PC-3 (cell line): ENCODE results near the gene DNAJB2. TPM values are rescaled to one million over a fixed set of nuclear protein-coding genes. Genes with fewer than 3 reads are reported as not detected.

ENCODE experiments used
- ATAC-seq: fragments of 200-7000 bp; cut with Tn5 transposase; 2 replicates; pipeline ENCODE4 v1.9.1; 2020; ENCODE audit warnings: mild to moderate bottlenecking, moderate library complexity
- BruUV-seq: library from RNA; stranded (reverse); fragments of 400-500 nt; replicated peaks from 2 replicates; lab custom pipeline; 2021; lab: Mats Ljungman, UMichigan
- CTCF ChIA-PET: fragments of 300-600 bp; sonication (Branson Sonifier 250); formaldehyde crosslinking; loops from one replicate; lab custom pipeline; 2022; ENCODE audit warnings: antibody characterized with exemption; lab: Charles Lee
- POLR2A ChIA-PET: fragments of 300-600 bp; sonication (Branson Sonifier 250); formaldehyde crosslinking; loops from one replicate; lab custom pipeline; 2022; ENCODE audit warnings: antibody characterized with exemption; ENCODE audit not compliant: unreplicated experiment; lab: Charles Lee
- DNase-seq: peaks from one replicate; pipeline ENCODE4 v3.0.0-alpha.2; 2015
- H2AFZ ChIP-seq: fragments of 300-600 bp; sonication (generic); 2 replicates; pipeline ENCODE4 v1.6.0; 2016; ENCODE audit warnings: antibody characterized with exemption, low read length
- H3F3A ChIP-seq: fragments of 300-600 bp; sonication (generic); one replicate; pipeline ENCODE4 v1.6.0; 2017; ENCODE audit warnings: antibody characterized with exemption, low read length, control low read depth, mild to moderate bottlenecking; ENCODE audit not compliant: unreplicated experiment
- H3K27ac ChIP-seq: fragments of 300-600 bp; sonication (generic); 2 replicates; pipeline ENCODE4 v1.5.1; 2016; ENCODE audit warnings: mild to moderate bottlenecking, low read length
- H3K27me3 ChIP-seq: fragments of 300-600 bp; sonication (generic); 2 replicates; pipeline ENCODE4 v1.6.1; 2016; ENCODE audit warnings: low read length, mixed read lengths
- H3K36me3 ChIP-seq: fragments of 300-600 bp; sonication (generic); 2 replicates; pipeline ENCODE4 v1.6.1; 2016; ENCODE audit warnings: low read depth, mixed run types, low read length, mixed read lengths
- H3K4me1 ChIP-seq: fragments of 300-600 bp; sonication (generic); 2 replicates; pipeline ENCODE4 v1.5.1; 2016; ENCODE audit warnings: low read length; ENCODE audit not compliant: insufficient read depth
- H3K4me2 ChIP-seq: fragments of 300-600 bp; sonication (generic); 2 replicates; pipeline ENCODE4 v1.6.0; 2016; ENCODE audit warnings: low read length
- H3K4me3 ChIP-seq: fragments of 300-600 bp; sonication (generic); 2 replicates; pipeline ENCODE4 v1.5.1; 2016; ENCODE audit warnings: mild to moderate bottlenecking, low read length, mixed read lengths
- H3K79me2 ChIP-seq: fragments of 300-600 bp; sonication (generic); 2 replicates; pipeline ENCODE4 v1.6.1; 2017; ENCODE audit warnings: low read length, mixed read lengths
- H3K9ac ChIP-seq: fragments of 300-600 bp; sonication (generic); 2 replicates; pipeline ENCODE4 v1.6.0; 2016; ENCODE audit warnings: mild to moderate bottlenecking, low read length
- H3K9me2 ChIP-seq: fragments of 300-600 bp; sonication (generic); replicated peaks from 2 replicates; pipeline ENCODE4 v1.6.1; 2016; ENCODE audit warnings: mixed run types, low read length, mixed read lengths
- H3K9me3 ChIP-seq: fragments of 300-600 bp; sonication (generic); 2 replicates; pipeline ENCODE4 v1.6.1; 2016; ENCODE audit warnings: low read length, mixed read lengths
- H4K20me1 ChIP-seq: fragments of 300-600 bp; sonication (generic); 2 replicates; pipeline ENCODE4 v1.6.1; 2016; ENCODE audit warnings: low read length, mixed read lengths
- CTCF ChIP-seq: fragments of 300-600 bp; sonication (generic); conservative IDR thresholded peaks from 2 replicates; pipeline ENCODE4 v1.5.1; 2017; ENCODE audit warnings: antibody characterized with exemption, low read depth, mild to moderate bottlenecking, low read length
- EZH2 ChIP-seq: fragments of 300-600 bp; sonication (generic); IDR thresholded peaks from one replicate; pipeline ENCODE4 v1.6.1; 2017; ENCODE audit warnings: antibody characterized with exemption, mild to moderate bottlenecking, low read length; ENCODE audit not compliant: unreplicated experiment
- EZH2phosphoT487 ChIP-seq: fragments of 300-600 bp; sonication (generic); IDR thresholded peaks from 2 replicates; pipeline ENCODE4 v1.6.1; 2018; ENCODE audit warnings: mild to moderate bottlenecking, antibody characterized with exemption, low read length, borderline replicate concordance
- intact Hi-C: fragments of 100-400 bp; cut with micrococcal nuclease; formaldehyde crosslinking; loops from 2 replicates; pipeline ENCODE4 v1.9.0; 2023
- total RNA-seq: library from RNA; depleted of rRNA; stranded (reverse); fragments of >200 nt; gene quantifications from 2 replicates; pipeline ENCODE4 v1.2.3, GENCODE V29; 2014

DNAJB2 gene
- total RNA-seq, 1 experiment from 2014 or later, result 62.3 TPM

- H3K27me3 ChIP-seq, result peaks cover 46% of the 10 kb centered on the region
- ChIA-PET CTCF (no interaction called here), POLR2A (no interaction called here)
- no peaks in the 10 kb centered on the region for H3K9me2 ChIP-seq
- ATAC-seq (no peak), DNase-seq (no peak)
- peaks cover 13% of the 10 kb centered on the region for H3K4me1 ChIP-seq
- H3K4me2 ChIP-seq, result no peak overlapping the region
- no peak overlapping the region for H3K9ac ChIP-seq
- no peak overlapping the region for H2AFZ ChIP-seq
- no peaks in the 10 kb centered on the region for H3K36me3 ChIP-seq
- H3F3A ChIP-seq, result no peaks in the 10 kb centered on the region
- H3K9me3 ChIP-seq, result no peaks in the 10 kb centered on the region
- H3K4me3 ChIP-seq, result no peak overlapping the region
- no peaks in the 10 kb centered on the region for H4K20me1 ChIP-seq
- TF ChIP-seq EZH2 (no peak), CTCF (no peak), EZH2phosphoT487 (no peak)
- no peaks in the 10 kb centered on the region for H3K79me2 ChIP-seq
- intact Hi-C loops, result no loop called here
- no TSS peak for BruUV-seq
- H3K27ac ChIP-seq, result no peak overlapping the region
Observed at GRCh38 chr2:219304223-219304622, 25.1 kb downstream of the DNAJB2 start.

- no peak for ATAC-seq
- intact Hi-C loops, result no loop called here
Observed at GRCh38 chr2:219306047-219306446, 26.9 kb downstream of the DNAJB2 start.

More at GRCh38 chr2:219306047-219306446, 26.9 kb downstream of the DNAJB2 start:
- DNase-seq, result no peak
- Histone ChIP-seq H3K27me3 (peaks cover 39% of the 10 kb centered on the region), H3K4me1 (peaks cover 13% of the 10 kb centered on the region), H3K9me3 (no peaks in the 10 kb centered on the region), H3K79me2 (no peaks in the 10 kb centered on the region), H3F3A (no peaks in the 10 kb centered on the region), H3K27ac (no peak overlapping the region), H4K20me1 (no peaks in the 10 kb centered on the region), H3K4me2 (no peak overlapping the region), H3K4me3 (no peak overlapping the region), H3K36me3 (no peaks in the 10 kb centered on the region), H2AFZ (no peak overlapping the region), H3K9ac (no peak overlapping the region), H3K9me2 (no peaks in the 10 kb centered on the region)
- ChIA-PET CTCF (no interaction called here), POLR2A (no interaction called here)
- TF ChIP-seq EZH2 (no peak), CTCF (no peak), EZH2phosphoT487 (no peak)
- no TSS peak for BruUV-seq
